GM10248 (cell line): ENCODE measurements around the gene KRTAP10-10.

ENCODE experiments used
- CTCF ChIA-PET: fragments of 300-600 bp; sonication (Branson Sonifier 250); formaldehyde crosslinking; extraction: SDS; loops from one replicate; lab custom pipeline; 2021; ENCODE audit warnings: antibody characterized with exemption; lab: Yijun Ruan, JAX
- POLR2A ChIA-PET: fragments of 350-650 bp; sonication (Branson Sonifier 250); formaldehyde crosslinking; extraction: SDS; loops from one replicate; lab custom pipeline; 2020; ENCODE audit warnings: antibody characterized with exemption; lab: Yijun Ruan, JAX
- DNase-seq: peaks from one replicate; pipeline ENCODE4 v3.0.0; 2012; ENCODE audit errors: extremely low spot score
- TF ChIP-seq, protein P1 (sequence below): IDR thresholded peaks from 2 replicates; pipeline ENCODE4 v1.5.1; 2012; ENCODE audit warnings: mild to moderate bottlenecking, low read depth; ENCODE audit errors: extremely low read depth, missing control alignments, control extremely low read depth

KRTAP10-10 gene

DNA sequence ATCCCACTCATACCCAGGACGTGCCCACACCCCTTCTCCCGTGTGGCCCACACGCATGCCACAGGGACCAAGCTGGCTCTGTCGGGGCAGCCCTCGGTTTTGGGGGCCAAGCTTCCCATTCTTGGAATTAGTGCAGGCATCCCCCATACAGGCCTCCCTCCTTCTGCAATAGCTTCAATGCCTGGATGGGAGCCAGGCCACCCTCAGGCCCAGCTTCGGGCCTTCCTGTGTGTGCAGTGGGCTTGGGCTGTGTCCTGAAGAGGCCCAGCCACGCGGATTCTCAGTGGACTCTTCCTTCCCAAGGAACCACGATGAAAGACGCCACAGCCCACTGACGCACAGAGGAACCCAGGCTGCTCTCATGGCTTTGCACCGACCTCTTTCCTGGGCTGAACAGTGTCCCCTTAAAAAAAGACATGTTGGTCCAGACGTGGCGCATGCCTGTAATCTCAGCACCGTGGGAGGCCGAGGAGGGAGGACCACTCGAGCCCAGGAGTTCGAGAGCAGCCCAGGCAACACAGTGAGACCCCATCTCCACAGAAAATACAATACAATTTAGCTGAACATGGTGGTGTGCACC lies 12.5 kb downstream of the KRTAP10-10 start:
- ChIA-PET CTCF (interaction anchor here (1.4 kb wide), 1 partner anchor 10 kb away, joined by 3 read pairs; no protein-coding TSS in a partner anchor), POLR2A (interaction anchor here (0.6 kb wide), 1 partner anchor 74 kb away, joined by 3 read pairs; no protein-coding TSS in a partner anchor)
- TF ChIP-seq, protein P1, sequence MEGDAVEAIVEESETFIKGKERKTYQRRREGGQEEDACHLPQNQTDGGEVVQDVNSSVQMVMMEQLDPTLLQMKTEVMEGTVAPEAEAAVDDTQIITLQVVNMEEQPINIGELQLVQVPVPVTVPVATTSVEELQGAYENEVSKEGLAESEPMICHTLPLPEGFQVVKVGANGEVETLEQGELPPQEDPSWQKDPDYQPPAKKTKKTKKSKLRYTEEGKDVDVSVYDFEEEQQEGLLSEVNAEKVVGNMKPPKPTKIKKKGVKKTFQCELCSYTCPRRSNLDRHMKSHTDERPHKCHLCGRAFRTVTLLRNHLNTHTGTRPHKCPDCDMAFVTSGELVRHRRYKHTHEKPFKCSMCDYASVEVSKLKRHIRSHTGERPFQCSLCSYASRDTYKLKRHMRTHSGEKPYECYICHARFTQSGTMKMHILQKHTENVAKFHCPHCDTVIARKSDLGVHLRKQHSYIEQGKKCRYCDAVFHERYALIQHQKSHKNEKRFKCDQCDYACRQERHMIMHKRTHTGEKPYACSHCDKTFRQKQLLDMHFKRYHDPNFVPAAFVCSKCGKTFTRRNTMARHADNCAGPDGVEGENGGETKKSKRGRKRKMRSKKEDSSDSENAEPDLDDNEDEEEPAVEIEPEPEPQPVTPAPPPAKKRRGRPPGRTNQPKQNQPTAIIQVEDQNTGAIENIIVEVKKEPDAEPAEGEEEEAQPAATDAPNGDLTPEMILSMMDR, result no peak
- DNase-seq, result no peak

DNA sequence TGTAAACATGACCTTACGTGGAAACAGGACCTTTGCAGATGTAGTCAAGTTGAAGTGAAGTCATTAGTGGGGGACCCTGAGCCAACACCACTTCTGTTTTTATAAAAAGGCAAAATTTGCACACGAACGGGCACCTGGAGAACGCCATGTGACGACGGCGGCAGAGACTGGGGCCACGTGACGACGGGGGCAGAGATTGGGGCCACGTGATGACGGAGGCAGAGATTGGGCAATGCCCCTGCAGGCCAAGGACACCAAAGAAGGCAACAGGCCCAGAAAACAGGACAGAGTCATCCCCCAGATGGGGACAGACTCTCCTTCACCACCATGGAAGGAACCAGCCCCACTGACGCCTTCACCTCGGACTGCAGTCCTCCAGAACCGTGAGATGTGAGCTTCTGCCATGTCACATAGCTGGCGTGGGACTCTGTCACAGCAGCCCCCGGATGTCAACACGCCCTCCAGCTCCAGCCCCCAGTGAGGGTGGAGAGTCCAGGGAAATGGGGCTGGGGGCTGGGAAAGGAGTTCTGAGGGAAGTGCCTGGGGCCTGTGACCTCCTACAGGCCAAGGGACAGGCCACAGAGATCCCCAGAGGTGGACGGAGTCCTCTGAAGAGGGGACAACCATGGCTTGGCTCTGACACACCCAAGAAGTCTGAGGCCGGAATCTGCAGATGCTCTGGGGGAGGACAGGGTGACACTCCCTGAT lies 13.3 kb downstream of the KRTAP10-10 start:
- ChIA-PET CTCF (interaction anchor here (1.4 kb wide), 1 partner anchor 9 kb away, joined by 3 read pairs; no protein-coding TSS in a partner anchor), POLR2A (no interaction called here)
- DNase-seq, result no peak
- TF ChIP-seq, protein P1, result no peak

DNA sequence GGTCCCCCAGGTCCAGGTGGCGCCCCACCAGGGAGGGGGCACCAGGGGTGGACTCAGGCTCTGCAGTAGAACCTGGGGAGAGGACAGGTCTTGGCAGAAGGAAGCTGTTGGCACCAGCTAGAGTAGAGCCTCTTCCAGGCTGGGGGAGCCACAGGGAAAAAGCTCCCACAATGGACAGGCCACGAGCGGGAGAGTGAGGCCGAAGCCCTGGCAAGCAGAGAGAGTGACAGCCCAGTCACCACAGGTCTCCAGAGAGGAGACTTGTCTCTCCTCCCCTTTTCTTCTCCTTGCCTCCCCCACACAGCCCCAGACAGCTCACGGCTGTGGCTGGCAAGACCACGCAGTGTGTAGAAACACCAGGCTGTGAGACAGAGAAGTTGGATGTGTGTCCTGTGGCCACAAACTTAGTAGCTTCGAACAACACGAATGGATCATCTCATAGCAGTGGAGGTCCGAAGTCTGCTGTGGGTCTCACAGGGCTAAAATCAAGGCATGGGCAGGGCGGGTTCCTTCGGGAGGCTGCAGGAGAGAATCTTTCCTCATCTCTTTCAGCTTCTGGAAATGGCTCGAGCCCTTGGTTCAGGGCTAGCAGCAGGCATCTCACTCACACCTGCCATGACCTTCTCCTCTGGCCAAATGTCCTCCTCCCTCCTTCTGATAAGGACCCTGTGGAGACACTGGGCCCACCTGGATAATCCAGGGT lies 14.0 kb downstream of the KRTAP10-10 start:
- POLR2A ChIA-PET, result no interaction called here
- CTCF ChIA-PET, result no interaction called here
- TF ChIP-seq, protein P1, result no peak

DNA sequence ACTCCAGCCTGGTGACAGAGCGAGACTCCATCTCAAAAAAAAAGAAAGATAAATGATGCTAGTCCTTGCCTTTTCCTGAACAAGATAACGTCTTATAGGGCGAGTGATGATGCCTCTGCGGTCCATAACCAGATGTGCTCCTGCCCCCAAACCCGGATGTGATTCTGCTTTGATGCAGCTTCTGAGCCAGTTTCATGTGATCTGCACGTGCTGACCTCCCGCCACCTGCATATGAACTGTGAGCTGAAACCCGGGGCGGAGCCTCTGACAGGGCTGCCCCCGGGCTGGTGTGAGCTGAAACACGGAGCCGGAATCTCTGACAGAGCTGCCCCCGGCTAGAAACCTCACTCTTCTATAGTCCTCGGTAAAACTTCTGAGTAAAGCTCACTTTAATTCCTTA lies 16.0 kb downstream of the KRTAP10-10 start:
- TF ChIP-seq, protein P1, result no peak
- POLR2A ChIA-PET, result no interaction called here
- CTCF ChIA-PET, result no interaction called here
- DNase-seq, result no peak

More for the DNA sequence above, 14.0 kb downstream of the KRTAP10-10 start:
- DNase-seq, result no peak

DNA sequence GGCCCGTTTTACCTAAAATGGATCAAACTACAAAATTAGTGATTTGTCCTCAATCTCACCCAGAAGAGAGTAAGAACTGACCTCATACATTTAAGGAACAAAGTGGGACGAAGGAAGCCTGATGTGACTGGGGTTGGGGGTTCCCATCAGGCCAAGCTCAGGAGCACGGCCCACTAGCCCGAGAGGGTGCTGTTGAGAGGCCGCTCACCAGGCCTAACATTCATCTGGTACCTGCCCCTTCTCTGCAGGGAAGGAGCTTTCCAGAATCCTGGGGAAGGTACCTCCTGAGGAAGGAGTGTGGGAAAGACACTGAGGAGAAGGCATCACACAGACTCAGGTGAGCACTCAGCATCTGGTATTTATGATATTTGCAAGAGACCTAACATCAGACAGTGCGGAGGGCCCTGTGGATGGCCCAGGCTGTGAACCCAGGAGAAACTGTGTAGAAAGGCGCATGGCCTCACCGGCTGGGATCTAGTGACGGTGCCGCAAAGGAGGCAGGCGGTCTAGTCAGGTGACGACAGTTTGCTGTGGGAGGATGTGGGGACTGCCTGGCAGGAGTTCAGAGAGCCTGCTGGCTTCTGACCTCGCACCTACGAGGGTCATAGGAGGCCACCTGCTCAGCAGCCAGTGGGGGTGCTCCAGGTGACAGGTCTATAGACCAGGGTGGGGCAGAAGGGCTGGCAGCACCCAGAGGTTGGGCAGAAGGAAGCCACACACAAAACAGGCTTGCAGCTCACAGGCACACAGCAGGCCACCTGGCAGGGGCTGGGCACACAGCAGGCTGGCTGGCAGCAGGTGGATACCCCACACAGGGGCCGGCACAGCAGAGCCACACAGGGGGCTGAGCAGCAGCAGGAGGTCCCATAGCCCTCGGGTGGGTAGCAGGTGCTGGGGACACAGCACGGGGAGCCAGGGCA lies 16.8 kb downstream of the KRTAP10-10 start:
- CTCF ChIA-PET, result no interaction called here
- TF ChIP-seq, protein P1, result no peak
- DNase-seq, result no peak
- POLR2A ChIA-PET, result no interaction called here
